ENCODE measurements around the gene MRTFA. TPM values are rescaled to one million over a fixed set of nuclear protein-coding genes. Genes with fewer than 3 reads are reported as not detected.

Gene MRTFA
- total and polyA plus RNA-seq, 10 donors, result 17.6 to 138 (median 83.9) TPM

- intact Hi-C loops (cut with DNase I; ENCODE audit: low total_unique reads), result loop anchor here (10.0 kb wide), 1 partner anchor 73 kb away; no protein-coding TSS in a partner anchor
Measured at GRCh38 chr22:40681451-40681850, 44.9 kb upstream of the MRTFA start.

GRCh38 chr22:40680819-40681183, 44.3 kb upstream of the MRTFA start:
- whole genome bisulfite sequencing, 5 donors, result 89 to 91% (median 90%) methylated on average over 15 of the region's 15 CpGs
- no peaks in the 10 kb centered on the region for H3K36me3 ChIP-seq
- intact Hi-C loops (cut with DNase I; ENCODE audit: low total_unique reads), result loop anchor here (10.0 kb wide), 1 partner anchor 74 kb away; no protein-coding TSS in a partner anchor
- H3K9me3 ChIP-seq, result no peaks in the 10 kb centered on the region
- TF ChIP-seq POLR2AphosphoS5 (IDR thresholded peaks at IDR 0.05) (no peak), CTCF (IDR thresholded peaks at IDR 0.05 in 8 of 11, conservative IDR thresholded peaks at IDR 0.05 in 3 of 11) (no peak), POLR2A (IDR thresholded peaks at IDR 0.05) (no peak)
- H3K4me1 ChIP-seq, result peaks cover 0 to 36% (median 19%) of the 10 kb centered on the region in 6 donors
- no peak overlapping the region for H3K4me3 ChIP-seq
- H3K27ac ChIP-seq, result no peak overlapping the region
- DNase-seq, result no peak
- peaks cover 0 to 50% (median 7%) of the 10 kb centered on the region in 7 donors for H3K27me3 ChIP-seq (replicated peaks in 1 of 7)

More at GRCh38 chr22:40681451-40681850, 44.9 kb upstream of the MRTFA start:
- TF ChIP-seq POLR2A (IDR thresholded peaks at IDR 0.05) (no peak), CTCF (IDR thresholded peaks at IDR 0.05 in 8 of 11, conservative IDR thresholded peaks at IDR 0.05 in 3 of 11) (no peak), POLR2AphosphoS5 (IDR thresholded peaks at IDR 0.05) (no peak)
- H3K9me3 ChIP-seq, result no peaks in the 10 kb centered on the region
- no peak overlapping the region for H3K27ac ChIP-seq
- no peaks in the 10 kb centered on the region for H3K36me3 ChIP-seq
- H3K27me3 ChIP-seq (replicated peaks in 1 of 7), result peaks cover 0 to 50% (median 7%) of the 10 kb centered on the region in 7 donors
- H3K4me1 ChIP-seq, result peaks cover 0 to 36% (median 19%) of the 10 kb centered on the region in 6 donors
- DNase-seq, result no peak
- H3K4me3 ChIP-seq, result no peak overlapping the region
- 92 to 97% (median 94%) methylated on average over 16 to 19 of the region's 19 CpGs for WGBS, 5 donors

GRCh38 chr22:40679964-40680818, 43.7 kb upstream of the MRTFA start:
- Histone ChIP-seq H3K27ac (no peak overlapping the region), H3K36me3 (no peaks in the 10 kb centered on the region), H3K9me3 (no peaks in the 10 kb centered on the region), H3K27me3 (replicated peaks in 1 of 7) (peaks cover 0 to 48% (median 7%) of the 10 kb centered on the region in 7 donors), H3K4me1 (peaks cover 0 to 36% (median 19%) of the 10 kb centered on the region in 6 donors), H3K4me3 (no peak overlapping the region)
- TF ChIP-seq POLR2A (IDR thresholded peaks at IDR 0.05) (no peak), POLR2AphosphoS5 (IDR thresholded peaks at IDR 0.05) (no peak), CTCF (IDR thresholded peaks at IDR 0.05 in 8 of 11, conservative IDR thresholded peaks at IDR 0.05 in 3 of 11) (no peak)
- 32 to 51% (median 40%) methylated on average over 9 of the region's 9 CpGs for WGBS, 5 donors
- intact Hi-C loops (cut with DNase I; ENCODE audit: low total_unique reads), result loop anchor here (10.0 kb wide), 1 partner anchor 75 kb away; no protein-coding TSS in a partner anchor
- DNase-seq, result no peak
